GM19193 (cell line): ENCODE data around the gene DLST.

Source experiments
- POLR2A ChIP-seq: IDR thresholded peaks from 4 replicates; pipeline ENCODE4 v1.6.1; 2011; ENCODE audit not compliant: insufficient read depth, insufficient read length; ENCODE audit errors: extremely low read depth

DLST gene

DNA sequence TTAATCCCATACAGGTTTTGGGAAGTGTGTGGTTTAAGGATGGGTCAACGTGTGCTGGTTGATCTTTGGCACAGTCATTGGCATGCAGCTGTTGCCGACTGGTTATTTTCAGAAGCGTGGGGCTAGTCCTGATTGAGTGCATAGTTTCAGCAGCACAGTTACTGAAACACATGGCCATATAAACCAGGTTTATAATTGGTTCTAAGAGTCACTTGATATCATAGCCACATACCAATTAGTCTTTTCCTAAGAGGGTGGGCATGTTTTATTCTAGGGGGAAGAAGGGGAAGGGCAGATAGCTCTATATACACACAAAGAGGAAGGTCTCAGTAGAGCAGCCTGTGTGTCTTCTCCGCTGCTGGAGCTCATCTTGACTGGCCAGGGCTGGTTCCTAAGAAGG lies 52.3 kb downstream of the DLST start:
- TF ChIP-seq POLR2A = no peak

DNA sequence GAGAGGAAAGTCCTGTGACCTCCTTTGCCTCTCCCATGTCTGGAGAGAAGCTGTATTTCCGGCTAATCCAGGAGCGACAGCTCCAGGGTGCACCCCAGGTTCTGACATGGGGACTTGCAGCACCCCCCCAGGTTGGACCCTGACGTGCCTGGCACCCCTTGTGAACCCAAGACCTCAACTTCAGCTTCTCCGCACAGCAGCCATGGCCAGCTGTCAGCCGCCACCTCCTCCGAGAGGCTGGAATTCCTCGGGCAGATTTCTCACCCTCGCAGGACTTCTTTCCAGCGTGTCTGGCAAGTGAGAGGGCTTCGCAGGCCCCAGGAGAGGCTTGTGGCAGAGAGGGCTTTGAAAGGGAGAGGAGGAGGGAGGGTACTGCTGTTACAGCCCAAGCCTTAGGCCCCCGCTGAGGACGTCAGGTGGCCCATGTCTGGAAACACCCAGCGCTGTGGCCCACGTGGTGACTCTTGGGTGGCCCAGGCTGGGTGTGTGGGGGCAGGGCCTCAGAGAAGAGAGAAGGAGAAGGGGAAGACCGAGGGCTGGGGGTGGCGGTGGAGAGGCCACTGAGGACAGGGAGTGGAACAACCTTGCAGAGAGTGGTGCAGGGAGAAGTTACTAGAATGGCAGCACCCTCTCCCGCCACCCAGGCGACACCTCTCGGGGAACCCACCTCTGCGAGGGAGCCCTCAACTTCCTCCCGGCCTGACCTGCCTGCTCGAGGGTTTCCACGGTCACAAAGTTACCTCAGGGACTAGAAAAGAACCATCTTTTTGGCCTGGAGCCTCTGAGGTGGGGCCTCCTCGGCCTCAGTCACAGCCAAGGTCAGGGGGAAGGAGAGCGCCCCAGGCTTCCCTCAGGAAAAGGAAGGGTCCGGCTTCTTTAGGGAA lies 53.0 kb downstream of the DLST start:
- no peak for TF ChIP-seq POLR2A

DNA sequence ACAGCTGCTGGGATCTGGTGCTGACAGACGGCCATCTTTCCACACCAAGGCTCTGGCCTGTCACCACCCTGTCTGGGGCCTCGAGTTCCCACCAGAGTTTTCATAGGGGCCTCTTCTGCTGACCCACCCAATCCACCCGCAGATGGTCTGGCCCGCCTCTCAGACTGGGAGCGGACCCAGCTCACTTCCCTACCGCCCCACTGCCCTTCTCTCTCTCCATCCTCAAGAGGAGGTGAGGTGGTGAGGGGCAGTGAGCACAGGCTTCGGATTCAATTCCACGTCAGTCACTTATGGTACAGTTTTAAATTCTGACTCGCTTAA lies 53.6 kb downstream of the DLST start:
- TF ChIP-seq POLR2A = no peak

DNA sequence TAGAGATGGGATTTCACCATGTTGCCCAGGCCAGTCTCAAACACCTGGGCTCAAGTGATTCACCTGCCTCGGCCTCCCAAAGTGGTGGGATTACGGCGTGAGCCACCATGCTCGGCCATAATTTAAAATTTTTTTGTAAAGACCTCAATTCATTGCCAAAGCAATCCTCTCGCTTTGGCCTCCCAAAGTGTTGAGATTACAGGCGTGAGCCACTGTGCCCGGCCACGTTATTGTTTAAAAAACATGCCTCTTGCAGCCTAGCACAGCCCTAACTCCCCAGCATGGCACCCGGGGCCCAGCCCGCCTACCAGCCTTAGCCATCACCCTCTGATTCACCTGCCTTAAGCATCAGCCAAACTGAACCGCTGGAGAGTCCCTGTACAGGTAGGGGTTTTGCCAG lies 54.4 kb downstream of the DLST start:
- no peak for TF ChIP-seq POLR2A

DNA sequence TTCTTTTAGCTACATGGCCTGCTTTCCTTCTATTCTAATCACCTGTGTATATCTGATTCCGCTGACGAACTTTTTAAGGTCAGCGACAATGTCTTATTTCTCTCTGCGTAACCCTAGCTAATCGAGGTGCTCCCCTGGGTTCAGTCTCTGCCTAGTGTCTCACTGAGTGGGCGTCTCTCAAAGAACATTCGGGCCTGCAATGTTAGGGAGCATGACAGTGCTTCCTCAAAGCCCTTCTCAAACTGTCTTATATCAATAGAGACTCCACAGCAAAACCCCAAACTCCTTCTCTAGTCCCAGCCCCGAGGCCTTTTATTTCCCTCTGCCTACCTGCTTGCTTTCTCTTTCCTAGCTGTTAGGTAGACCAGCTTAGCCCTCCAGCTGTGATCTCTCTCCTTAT lies 55.0 kb downstream of the DLST start:
- TF ChIP-seq POLR2A = no peak

DNA sequence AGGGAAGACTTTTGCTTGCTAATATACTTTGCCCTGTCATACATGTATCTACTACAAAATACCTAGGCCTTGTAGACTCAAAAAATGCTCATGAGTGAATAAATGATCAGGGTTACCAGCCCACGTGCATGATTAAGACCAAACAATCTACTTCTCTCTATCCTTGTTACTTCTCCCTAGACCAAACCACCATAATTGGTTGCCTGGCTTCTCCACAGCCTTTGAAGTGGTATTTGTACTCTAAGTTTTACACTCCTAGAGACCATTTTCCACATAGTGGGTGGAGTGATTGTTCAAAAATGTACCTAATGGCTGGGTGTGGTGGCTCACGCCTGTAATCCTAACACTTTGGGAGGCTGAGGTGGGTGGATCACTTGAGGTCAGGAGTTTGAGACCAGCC lies 55.5 kb downstream of the DLST start:
- TF ChIP-seq POLR2A = no peak

DNA sequence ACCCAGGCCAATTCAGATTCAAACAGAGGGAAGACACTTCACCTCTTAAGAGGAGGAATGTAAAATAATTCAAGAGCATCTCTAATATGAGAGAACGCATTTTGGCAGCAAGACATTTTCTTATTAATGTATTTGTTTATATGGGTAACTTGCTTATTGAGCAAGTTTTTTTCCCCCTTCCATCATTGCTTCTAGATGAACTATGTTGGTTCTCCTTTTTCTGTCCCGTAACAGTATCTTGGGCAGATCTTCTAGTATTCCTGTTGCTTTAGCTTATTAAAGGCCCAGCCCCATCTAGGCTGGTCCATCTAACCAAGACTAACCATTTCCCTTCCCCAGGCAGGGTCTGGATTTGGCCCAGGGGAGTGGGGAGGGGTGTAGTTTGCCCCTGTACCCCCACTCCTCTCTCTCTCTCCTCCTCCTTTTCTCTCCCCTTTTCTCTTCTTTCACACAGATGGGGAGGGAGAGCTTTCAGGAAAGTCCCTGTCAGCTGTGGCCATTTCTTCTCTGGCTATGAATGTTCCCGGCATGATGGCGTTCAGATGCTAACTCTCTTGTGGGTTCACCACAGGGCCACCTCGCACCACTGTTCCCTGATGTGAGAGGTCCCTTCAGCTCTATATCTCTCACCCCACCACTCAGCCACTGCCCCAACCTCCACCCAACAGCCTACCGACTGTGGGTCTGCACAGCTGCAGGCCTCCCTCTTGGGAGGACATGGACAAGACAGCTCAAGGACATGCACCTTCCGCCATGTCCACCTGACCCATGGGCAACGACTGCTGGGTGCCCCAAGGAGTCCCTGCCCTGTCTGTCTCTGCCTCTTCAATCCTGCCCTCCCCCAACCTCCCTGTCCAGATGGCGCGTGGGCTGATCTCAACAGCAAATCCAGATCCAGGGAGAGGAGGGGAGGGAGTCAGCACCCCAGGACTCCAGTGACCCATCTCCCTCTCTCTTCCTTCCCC lies 57.1 kb downstream of the DLST start:
- TF ChIP-seq POLR2A = no peak

DNA sequence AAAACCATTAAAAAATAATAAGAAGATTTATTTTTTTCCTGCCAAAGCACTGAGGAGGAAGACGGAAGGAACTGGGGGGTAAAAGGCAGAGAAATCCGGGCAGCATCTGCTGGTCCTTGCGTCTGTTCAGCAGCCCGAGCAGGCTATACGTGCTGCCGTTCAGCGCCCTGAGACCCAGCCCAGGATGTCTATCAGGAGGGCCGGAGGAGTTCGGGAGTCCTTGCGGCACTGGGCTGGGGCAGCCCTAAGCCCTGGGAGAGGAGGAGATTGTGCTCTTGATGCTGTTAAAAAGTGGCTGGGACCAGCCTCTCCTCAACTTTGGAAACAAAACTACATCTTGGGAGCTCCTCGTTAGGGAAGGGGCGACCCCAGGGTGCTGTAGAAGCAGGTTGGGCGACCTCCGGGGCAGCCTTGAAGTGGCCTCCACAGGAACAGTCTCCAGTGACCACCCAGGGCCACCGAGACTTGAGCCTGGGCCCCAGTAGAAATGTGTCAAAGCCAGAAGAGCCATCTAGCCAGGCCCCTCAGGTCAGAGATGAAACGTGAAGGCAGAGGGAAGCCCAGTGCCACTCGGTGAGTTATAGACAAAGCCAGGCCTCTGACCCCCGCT lies 59.3 kb downstream of the DLST start:
- TF ChIP-seq POLR2A = no peak

DNA sequence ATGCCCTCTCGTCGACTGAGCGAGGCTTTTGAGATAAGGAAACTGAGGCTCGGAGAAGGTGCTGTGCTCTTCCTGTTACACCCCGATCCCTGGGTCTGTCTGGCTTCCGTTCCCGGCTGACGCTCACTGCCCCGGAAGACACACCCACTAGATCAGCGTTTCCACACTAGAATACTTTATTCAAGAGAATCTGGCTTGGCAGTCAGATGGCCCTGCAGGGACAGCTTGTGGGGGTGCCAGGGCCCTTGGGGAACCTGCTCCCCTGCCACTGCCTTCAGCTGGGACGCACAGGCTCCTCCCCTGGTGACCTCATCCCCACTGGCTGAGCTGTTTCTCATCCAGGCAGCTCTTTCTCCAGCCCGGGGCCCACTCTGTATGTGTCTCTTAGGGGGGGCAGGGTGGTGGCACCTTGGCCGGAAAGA lies 60.0 kb downstream of the DLST start:
- TF ChIP-seq POLR2A = no peak

DNA sequence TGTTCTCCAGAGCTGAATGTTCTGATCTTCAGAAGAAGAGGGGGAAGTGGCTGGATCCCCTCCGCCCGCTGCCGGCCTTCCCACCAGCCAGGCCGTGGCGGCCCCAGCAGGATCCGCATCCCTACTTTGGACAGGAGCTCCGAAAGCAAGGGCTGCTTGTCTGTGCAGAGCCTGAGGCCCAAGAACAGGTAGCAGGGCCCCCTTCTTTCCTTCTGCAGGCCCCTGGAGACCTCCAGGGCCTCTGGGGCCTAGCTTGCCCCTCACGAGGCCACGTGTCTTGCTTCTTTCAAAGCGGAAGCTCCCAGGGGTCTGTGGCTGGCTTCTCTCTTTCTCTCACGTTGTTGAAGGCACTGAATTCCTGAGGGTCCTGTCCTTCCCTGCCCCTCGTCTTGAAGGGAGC lies 60.5 kb downstream of the DLST start:
- TF ChIP-seq POLR2A = no peak

DNA sequence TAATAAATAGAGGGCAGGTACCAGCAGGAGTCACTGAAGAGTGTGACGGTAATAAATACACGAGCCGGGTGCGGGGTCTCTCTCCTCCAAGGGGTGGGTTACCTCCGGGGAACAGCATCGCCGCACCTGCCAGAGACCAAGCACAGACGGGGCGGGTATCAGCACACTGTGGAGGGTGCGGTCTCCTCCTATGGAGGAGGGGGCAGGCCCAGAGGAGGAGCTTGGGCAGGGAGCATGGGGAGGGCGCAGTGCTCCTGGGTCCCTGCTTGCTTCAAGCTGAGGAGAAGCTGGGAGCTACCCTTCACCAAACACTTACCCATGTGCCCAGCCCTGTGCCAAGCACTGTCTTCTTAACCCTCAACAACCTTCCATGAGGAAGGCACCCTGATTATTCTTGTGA lies 60.9 kb downstream of the DLST start:
- no peak for TF ChIP-seq POLR2A

DNA sequence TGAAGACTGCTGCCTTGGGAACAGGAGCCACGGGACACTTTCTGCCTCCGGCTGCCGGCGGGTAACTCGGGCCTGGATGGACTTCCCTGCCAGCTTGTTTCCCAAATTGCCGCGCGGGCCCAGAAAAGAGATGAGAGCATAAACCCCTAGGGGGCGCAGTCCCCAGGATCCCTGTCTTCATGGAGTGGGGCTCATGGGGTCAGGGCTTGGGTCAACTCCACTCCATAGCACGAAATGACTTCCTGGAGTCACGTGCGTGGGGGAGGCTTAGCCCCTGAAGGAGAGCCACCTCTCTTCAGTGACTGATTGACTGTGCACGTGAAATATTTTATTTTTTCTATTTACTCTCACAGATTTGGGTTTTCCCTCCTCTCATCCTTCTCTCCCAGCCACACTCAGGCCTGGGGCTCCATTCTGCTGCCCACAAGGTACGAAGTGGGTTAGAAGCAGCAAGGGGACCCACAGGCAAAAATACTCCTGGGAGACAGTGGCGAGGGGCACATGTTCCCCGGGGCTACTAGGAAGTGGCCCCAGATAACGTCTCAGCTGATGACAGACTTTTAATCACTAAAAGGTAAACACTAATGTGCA lies 63.6 kb downstream of the DLST start:
- TF ChIP-seq POLR2A = no peak

DNA sequence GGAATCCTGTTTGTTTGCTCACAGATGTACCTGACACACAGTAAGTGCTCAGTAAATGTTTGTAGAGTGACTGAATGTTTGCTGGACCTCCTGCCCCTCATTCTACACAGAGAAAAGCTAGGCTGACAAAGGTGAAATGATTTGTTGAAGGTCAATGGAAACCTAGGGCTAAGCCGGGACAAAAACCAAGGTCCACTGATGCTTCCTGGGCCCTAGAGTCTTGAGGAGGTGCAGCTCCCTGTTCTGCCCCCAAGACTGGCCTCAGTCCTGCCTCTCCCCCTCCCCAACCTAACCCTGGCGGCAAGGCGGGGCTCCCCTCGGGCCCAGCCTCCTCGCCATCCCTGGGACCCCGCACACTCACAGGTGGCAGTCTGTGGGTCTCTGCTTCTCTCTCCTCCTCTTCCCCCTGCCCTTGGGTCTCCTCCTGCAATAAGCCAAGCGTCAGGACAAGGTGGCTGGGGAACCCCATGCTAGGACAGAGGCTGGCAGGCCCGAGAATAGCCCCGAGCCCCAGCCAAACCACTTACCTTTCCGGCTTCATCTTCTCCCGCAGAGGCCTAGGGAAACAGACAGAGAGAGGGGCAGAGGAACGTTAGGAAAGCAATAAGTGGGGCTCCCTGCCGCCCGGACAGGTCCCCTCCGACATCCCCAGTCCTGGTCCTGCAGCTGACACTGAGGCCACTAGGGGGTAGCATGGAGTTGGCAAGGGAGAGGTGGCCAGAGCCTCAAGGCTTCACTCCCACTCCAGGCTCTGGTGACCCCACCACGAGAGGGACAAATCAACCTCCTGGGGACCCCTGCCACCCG lies 64.3 kb downstream of the DLST start:
- TF ChIP-seq POLR2A = no peak

DNA sequence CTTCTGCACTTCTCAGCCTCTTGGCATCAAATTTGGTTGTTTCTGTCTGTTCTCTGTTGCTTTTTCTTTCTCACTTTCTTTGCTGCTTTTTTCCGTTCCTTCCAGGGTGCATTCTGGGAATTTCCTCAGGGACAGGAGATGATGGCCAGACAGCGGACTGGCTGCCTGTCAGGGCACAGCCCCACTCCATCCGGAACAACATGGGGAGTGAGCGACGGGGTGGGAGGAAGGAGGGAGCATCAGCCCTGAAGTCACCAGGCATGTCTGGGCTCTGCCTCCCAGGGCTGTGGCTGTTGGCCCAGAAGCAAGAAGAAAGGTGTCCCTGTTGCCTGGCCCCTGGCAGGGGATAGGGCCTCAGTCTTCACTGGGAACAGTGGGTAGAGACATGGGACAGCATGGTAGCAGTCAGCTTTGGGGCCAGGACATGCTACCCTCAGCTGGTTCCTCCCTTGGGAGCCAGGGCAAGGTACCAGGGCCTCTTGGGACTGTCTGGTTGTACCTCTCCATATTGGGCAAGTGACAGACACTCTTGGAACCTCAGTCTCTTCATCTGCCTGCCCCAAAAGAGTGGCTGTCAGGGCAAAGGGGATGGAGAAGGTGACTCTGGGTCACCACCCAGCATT lies 65.1 kb downstream of the DLST start:
- TF ChIP-seq POLR2A = no peak
